Upper lobe of left lung (tissue), 4 donors: Measurements from ENCODE around the gene E2F8.

Experiments used
- CTCF ChIP-seq, 6 experiments: fragments of 450-650 bp in 4 of 6; fragments of 200-600 bp in 2 of 6; sonication (generic) in 2 of 6; IDR thresholded peaks; one replicate each; pipeline ENCODE4 v1.5.1; 2016 to 2019; ENCODE audit warnings: antibody characterized with exemption in 6 of 6
- POLR2A ChIP-seq, 4 donors: fragments of 450-650 bp; IDR thresholded peaks; one replicate each; pipeline ENCODE4 v1.5.1; 2016 to 2017; ENCODE audit warnings: antibody characterized with exemption in 4 of 4, mild to moderate bottlenecking in 2 of 4

- TF ChIP-seq POLR2A (IDR thresholded peaks at IDR 0.05) (no peak), CTCF (IDR thresholded peaks at IDR 0.05) (no peak)
Observed at GRCh38 chr11:19220903-19221724, 19.6 kb downstream of the E2F8 start.
